Non-pigmented ciliary epithelial cell (primary cell): ENCODE results near the gene MAIP1.
"Not testable (repeated sequence)": the region's sequence is repeated elsewhere in the genome, so short reads cannot be mapped to it uniquely, and the experiment has no call there.

ENCODE experiments used
- DNase-seq: peaks from one replicate; pipeline ENCODE4 v3.0.0-alpha.2; 2010; ENCODE audit warnings: low read depth

Gene MAIP1, protein sequence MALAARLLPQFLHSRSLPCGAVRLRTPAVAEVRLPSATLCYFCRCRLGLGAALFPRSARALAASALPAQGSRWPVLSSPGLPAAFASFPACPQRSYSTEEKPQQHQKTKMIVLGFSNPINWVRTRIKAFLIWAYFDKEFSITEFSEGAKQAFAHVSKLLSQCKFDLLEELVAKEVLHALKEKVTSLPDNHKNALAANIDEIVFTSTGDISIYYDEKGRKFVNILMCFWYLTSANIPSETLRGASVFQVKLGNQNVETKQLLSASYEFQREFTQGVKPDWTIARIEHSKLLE

DNA sequence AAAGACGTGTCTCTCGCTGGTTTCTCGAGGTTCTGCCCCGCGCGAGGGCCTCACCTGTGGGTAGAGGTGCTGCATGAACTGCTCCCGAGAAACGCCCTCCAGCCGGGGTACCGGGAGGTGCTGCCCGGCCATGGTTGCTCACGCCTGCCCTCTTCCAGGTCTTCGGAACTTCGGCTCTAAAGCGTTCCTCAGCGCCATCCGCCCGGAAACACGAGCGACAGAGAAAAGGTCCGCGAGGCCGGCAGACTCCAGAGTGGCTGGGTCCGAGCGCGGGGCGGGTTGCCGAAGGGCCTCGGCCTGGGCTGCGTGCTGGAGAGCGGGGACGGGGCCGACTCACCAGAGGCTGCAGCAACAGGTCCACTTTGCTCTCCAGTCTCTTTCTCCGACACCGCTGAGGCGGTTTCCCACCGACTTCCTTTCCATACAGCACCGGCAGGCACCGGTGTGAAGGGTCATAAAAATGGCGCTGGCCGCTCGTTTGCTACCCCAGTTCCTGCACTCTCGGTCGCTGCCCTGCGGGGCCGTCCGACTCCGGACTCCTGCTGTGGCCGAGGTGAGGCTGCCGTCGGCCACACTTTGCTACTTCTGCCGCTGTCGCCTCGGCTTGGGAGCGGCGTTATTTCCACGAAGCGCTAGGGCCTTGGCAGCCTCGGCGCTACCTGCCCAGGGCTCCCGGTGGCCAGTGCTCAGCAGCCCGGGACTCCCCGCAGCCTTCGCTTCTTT is at the start of gene MAIP1, which contains the start of gene TYW5:
Gene MAIP1 (plus strand): TSS at position 244 of the 723 bp plus-strand sequence. CDS start 217 bp downstream, at position 461.
Gene TYW5 (minus strand): TSS at position 153 of the 723 bp plus-strand sequence. CDS start 21 bp downstream, at position 132.
- DNase-seq, result no peak

DNA sequence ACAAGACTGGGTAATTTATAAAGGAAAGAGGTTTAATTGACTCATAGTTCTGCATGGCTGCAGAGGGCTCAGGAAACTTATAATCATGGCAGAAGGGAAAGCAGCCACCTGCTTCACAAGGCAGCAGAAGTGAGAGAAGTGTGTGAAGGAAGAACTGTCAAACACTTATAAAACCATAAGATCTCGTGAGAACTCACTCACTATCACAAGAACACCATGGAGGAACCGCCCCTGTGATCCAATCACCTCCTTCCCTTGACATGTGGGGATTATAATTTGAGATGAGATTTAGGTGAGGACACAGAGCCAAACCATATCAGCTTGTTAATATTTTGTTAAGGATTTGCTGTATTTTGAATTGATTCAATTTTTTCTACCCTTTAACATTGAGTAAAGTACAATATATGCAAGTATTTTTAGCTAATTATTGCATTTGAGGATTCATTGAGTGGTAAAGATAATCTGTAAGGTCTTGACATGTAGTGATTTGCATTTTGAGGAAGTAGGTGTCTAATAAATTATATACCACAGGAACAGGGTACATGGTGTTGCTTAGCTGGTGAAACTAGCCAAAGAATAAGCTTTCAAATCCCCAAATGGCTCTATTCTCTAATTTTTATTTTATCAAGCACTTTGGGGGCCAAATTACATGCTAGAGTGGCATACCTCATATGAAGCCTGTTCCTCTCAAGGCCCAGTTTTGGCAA is 48.2 kb upstream of the MAIP1 start:
- DNase-seq, result no peak

DNA sequence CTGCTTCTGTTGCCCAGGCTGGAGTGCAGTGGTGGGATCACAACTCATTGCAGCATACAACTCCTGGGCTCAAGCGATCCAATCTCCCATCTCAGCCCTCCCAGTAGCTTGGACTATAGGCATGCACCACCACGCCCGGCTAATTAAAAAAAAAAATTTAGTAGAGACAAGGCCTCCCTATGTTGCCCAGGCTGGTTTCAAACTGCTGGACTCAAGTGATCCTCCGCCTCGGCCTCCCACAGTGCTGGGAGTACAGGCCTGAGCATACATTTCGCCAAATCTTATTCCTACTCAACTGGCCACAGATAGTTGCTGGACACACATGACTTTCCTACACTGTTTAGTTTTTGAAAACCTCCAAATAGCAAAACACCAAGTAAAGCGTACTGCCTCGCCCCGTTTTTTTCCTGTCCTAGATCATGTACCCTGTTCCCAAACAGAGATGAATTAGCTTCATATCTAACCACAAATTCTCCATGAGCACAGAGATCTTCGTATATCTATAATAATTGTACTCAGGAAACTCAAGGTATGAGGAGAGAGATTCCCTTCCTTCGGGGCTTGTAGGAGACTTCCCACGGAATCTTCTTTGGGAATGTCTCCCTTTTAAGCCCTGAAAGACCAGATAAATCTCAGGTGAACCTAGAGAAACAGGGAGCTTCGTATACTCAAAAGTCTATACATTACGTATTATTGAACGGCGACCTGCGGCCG is 44.9 kb upstream of the MAIP1 start:
- DNase-seq, result no peak

DNA sequence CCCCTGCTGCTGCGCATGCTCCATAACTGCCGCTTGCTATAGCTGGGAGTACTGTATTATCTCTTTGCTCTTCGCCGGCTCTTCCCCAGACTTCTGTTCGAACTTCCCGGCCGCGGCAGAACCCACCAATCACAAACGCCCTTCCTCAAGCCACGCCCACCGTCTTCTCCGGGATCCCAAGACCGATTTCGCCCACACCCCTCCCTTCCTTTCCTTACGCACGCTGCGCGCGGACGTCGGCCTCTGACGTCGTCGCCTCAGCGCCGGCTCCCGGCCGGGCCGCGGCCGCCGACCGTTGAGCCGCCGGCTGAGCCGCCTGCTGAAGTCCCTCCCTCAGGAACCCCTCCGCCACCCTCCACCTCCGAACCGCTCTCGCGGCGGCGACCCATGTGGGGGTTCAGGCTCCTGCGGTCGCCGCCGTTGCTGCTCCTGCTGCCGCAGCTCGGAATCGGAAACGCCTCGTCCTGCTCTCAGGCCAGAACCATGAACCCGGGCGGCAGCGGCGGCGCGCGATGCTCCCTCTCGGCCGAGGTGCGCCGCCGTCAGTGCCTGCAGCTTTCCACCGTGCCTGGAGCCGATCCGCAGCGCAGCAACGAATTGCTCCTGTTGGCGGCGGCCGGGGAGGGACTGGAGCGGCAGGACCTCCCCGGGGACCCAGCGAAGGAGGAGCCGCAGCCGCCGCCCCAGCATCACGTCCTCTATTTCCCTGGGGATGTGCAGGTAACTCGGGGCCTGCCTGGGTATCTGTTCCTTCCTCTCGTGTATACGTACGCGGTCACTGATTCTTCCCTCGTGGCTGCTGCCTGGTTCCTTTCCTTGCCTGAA is 44.1 kb upstream of the MAIP1 start, which contains the start of gene C2orf69:
Gene C2orf69 (plus strand): TSS at position 242 of the 825 bp plus-strand sequence. CDS start 146 bp downstream, at position 388.
- peak; percentile 92 for DNase-seq

DNA sequence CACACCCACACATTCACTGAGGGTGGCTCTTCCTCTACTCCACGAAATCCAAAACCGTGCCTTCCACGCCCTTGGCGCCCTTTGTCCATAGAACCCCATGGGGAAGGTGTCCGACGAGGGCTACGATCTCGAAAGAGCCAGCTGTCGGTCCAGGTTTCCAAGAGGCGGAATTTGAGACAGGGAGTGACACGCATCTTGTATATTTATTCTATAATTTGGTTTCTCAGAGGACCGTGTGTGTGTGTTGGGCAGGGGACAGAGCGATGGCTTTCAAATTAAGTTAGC is 43.6 kb upstream of the MAIP1 start:
- no peak for DNase-seq

DNA sequence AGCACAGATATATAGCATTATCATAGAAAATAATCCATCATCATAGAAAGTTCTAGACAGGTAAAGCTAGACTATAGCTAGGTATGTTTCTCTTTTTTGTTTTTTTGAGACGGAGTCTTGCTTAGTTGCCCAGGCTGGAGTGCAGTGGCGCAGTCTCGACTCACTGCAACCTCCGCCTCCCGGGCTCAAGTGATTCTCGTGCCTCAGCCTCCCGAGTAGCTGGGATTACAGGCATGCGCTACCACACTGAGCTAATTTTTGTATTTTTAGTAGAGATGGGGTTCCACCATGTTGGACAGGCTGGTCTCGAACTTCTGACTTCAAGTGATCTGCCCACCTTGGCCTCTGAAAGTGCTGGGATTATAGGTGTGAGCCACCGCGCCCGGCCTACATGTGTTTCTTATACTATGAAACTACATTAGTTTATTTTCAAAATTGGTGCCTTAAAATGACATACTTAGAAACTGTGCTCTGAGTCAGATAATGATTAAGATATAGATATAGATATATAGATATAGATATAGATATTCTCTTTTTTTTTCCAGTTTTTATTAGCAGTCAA is 42.7 kb upstream of the MAIP1 start:
- DNase-seq, result not testable (repeated sequence)

DNA sequence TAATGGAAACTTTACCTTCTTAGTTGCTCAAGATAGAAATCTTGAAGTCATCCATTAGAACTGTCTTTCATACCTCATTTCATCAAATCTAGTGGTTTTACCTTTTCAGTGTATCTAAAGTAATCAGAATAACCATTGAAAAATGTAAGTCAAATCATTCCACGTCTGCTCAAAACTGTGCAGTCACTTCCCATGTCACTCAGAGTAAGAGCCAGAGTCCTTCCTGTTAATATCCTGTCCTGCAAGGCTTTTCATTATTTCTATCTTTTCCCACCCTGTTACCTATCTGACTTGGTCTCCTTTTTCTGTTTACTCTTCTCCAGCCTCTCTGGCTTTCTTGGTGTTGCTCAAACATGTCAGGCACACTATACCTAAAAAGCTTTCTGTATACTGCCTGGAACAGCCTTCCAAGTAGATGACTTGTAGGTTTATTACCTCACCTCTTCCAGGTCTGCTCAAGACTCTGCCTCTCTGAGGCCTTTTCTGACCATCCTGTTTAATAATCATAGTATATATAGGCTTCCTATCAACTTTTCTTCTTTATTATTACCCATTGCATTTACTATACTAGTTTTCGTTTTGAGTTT is 40.9 kb upstream of the MAIP1 start:
- no peak for DNase-seq

DNA sequence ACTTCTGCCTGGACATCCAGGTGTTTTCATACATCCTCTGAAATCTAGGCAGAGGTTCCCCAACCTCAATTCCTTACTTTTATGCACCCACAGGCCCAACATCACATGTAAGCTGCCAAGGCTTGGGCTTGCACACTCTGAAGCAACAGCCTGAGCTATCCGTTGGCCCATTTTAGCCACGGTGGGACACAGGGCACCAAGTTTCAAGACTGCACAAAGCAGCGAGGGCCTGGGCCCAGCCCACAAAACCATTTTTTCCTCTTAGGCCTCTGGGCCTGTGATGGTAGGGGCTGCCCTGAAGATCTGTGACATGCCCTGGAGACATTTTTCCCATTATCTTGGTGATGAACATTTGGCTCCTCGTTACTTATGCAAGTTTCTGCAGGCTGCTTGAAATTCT is 38.4 kb upstream of the MAIP1 start:
- no peak for DNase-seq

DNA sequence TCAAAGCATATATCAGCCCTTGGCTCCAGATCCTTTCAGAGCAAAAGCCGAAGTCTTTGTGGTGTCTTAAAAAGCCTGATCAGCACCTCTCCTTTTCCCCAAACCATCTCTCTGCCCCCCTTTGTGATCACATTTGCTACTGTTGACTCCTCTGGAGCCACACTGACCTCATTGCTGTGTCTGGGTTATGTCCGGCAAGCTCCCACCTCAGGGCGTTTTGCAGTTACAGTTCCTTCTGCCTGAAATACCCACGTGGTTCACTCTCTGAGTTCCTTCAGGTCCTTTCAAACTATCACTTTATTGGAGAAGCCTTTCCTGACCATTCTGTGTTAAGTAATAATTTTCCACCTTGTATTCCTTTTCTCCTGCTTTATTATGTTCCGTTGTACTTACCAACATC is 32.5 kb upstream of the MAIP1 start:
- DNase-seq, result no peak

DNA sequence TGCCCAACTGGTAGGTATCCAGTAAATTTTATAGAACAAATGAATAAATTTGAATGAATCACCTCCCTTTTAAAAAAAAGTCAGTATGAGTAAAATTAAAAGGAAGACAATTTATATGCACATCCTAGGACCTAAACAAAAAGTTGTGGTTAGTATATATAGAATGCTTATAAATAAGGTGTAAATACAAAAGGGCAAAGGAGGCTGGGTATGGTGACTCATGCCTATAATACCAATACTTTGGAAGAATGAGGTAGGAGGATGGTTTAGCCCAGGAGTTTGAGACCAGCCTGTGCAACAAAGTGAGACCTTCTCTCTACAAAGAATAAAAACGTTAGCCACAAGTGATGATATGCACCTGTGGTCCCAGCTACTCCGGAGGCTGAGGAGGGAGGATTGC is 31.5 kb upstream of the MAIP1 start:
- DNase-seq, result no peak

DNA sequence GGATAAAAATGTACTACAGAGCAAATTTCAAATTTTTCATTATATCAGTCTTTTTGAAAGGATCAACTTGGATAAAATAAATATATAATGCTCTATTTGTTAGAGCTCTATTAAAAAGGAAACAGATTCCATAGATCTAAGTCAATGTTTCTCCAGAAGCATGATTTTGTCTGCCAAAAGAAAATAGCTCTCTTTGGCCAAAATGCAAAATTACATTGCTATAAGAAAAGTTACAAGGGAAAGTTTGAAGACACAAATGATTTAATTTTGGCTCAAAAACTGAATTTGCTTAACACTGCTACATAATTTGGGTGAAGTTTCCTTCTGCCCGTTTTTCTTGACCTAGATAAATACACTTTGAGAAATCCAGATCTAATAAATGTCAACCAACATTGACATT is 28.6 kb upstream of the MAIP1 start:
- no peak for DNase-seq

DNA sequence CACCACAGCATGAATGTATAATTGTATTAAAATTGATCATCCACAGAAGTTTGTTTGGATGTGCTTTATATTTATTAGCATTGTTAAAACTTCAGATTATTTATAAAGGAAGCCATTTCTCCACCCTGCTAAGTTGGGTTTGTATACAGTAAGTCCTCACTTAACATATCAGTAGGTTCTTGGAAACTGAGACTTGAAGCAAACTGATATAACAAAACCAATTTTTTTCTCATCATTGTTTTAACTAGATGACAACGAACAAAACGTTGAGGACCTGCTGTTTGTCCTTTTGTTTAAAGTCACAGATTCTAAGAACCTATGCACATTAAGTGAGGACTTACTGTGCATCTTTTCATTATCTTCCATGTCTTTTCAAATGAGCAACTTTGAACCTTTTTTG is 27.2 kb upstream of the MAIP1 start:
- no peak for DNase-seq

DNA sequence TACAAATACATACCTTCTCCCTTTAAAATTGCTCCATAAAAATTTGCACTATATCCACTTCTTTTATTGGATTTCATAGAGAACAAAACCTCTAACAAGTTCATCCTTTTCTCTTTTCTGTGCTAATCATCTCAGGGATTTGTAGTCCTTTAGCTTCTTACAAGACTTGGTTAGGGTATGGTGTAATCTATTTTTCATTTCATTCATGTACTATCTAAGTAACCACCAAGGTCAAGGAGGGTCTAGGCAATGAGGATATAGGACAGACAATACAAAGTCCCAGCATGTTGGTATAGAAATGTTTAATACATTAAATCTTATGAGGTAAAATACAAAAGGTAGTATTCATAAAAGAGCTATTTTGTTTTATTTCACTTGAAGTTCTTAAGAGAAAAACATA is 26.8 kb upstream of the MAIP1 start:
- no peak for DNase-seq

DNA sequence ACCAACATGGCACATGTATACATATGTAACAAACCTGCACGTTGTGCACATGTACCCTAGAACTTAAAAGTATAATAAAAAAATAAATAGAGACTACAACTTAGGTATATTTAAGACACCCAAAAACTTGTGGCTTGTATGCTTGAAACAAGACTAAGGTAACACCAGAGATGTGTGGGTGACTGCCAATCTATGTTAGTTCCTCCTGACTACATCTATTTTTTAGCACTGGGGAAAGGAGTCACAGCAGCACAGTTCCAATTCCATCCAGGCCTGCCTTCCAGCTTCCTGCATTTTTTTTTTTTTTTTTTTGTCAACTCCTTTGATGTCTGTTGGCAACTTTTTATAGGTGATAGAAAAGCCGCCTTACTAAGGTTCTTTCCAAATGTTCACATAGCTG is 26.1 kb upstream of the MAIP1 start:
- no peak for DNase-seq

DNA sequence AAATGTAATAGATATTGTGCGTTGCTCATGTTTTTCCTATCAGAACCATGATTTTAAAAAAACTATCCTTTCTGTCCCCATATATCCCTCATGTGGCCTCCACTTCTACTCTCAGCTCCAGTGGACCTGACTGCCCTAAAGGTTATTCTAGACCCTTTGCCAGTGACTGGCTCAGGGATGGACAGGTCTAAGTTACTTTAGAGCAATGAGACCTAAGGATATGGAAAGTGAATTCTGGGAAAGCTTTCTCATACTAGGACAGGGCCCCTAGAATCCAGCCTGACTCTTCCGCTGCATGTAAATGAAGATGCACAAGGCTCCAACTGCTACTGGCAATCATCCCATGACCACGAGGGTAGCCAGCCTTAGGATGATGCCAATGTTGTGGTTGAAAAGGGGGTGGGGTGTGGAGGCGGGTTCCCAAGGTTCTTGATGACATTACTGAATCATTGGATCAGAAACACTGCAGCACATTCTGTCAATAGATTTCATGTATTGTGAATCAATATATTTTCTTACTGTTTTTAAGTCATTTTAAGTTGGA is 23.0 kb upstream of the MAIP1 start:
- DNase-seq, result no peak

DNA sequence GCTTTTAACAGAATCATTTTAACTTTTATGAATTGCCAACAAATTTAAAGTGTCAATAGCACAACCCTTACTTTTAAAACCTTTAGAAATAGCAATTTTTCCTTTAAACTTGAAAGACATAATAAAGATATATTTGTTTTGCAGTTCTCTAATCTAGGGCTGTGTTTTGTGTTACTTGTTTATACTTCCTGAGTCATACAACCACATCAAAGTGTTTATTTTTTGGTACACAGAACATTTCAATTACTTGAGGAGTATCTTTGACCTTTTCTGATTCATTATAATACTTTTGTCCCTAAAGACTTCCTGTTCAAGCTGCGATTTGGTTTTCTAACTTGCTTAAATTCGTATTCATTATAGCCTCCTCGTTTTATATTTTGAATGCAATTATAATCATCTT is 21.9 kb upstream of the MAIP1 start:
- DNase-seq, result no peak

DNA sequence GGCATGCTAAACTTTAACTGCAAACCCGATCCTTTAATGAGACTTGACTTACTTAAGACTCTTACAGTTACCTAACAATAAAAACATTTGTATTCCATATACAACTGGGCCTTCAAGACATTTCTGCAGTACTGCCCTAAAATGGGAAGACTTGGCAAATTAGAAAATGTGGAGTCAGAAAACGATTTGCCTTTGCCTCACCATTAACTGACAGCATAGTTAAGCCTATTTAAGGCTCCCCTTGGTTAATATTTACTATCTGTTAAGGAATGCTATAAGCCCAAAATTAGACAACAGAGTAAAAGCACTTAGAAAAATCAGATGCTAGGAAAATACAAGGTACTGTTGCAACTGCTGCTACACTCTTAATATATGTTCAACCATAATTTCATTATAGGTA is 18.8 kb upstream of the MAIP1 start:
- DNase-seq, result no peak

DNA sequence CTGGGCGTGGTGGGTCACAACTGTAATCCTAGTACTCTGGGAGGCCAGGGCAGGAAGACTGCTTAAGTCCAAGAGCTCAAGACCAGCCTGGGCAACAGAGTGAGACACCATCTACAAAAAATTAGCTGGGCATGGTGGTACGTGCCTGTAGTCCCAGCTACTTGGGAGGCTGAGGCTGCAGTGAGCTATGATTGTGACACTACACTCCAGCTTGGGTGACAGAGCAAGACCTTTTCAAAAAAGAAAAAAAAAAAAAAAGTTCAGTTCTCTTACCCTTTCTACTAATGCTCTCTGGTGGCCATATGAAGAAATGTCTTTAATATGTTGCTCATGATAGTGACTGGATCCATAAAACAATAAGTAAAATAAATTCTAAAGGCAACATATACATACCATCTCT is 15.0 kb upstream of the MAIP1 start:
- DNase-seq, result no peak

DNA sequence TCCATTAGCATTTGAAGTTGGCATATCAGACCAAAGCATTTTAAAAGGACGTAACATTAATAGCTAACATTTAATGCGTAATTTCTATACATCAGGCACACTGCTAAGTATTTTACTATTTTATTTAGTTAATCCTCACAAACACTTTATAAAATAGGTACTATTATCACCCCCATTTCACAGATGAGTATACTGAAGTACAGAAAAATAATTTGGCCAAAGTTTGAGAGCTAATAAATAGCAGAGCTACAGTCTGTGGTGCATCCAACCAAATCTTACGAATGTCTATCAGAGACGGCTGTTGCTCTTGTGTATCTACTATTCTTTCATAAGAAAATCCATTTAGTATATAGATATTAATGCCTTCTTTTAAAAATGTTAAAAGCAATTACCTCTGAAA is 12.0 kb upstream of the MAIP1 start:
- DNase-seq, result no peak

DNA sequence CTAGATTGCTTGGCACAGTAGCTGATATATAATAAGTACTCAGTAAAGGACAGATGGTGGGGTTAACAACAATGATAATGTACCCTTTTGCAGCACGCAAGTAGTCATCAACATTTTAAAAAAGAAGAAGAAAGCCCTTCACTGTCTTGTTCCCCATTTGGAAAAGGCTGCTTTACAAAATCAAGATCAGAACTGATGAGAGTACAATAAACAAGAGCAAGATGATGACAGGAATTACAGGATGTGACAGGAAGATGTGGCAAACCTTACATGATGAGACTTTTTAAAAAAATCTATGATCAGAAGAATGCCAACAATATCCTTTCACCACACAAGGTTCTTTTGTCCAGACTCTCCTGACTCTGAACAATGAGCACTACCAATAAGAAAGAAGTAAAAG is 9.2 kb upstream of the MAIP1 start:
- DNase-seq, result no peak

DNA sequence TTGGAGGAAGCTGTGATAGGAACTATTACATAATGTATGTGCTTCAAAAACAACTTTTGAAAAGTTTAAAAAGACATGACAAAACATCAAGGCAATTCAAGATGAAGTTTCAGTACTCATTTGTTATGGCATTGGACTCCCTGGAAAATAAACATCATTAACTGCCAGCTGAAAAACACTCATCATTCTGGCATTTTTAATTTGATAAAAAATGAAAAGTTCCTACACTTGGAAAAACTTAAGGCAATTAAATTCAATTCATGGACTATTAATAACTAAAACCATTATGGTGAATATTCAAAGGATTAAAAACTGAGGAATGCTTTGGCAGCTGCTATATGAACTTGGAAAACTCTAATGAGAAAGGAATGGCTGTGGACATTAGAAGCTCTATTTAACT is 8.5 kb upstream of the MAIP1 start:
- no peak for DNase-seq
